ENCODE data around the gene LRRC15. TPM values are rescaled to one million over a fixed set of nuclear protein-coding genes. Genes with fewer than 3 reads are reported as not detected.

LRRC15 gene
- total RNA-seq, 1 donor: 3.6 TPM

DNA sequence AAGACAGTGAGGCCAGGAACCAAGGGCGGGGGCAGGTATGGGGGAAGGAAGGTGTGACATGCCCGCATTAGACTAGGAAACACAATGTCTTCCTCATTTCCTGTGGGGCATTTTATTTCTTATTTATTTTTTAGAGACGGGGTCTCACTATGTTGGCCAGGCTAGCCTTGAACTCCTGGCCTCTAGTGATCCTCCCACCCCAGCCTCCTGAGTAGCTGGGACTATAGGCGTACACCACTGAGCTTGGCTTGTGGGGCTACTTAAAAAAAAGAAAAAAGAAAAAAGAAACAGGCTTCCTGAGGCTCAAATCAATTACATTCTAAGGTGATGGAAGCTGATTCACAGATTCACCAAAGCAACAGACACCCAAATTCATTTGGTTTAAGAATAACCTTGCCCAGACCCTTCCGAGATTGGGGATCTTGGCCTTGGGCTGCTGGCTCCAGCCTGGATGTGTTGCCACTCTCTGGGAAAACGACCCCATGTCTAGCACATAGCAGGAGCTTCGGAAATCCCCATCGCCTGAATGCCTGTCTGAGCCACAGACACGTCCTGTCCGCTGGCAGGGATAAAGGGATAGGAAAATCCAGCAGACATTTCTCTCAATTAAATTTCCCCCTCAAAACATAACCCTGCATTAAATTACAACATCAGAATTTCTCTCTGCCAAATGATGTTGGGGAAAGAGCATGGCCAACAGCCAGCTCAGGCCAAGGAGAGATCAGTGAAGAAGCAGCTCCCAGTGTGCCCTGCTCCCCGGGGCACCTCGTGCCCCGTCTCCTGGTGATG is 31.4 kb downstream of the LRRC15 start:
- Histone ChIP-seq H3K4me3 (ENCODE audit: insufficient read depth, low read length) (no peak overlapping the region), H3K27me3 (ENCODE audit: insufficient read depth, low read length) (peaks cover 2% of the 10 kb centered on the region), H2AFZ (ENCODE audit: low read length) (peak overlapping the region; percentile 3), H4K20me1 (ENCODE audit: insufficient read depth, low read length) (no peaks in the 10 kb centered on the region), H3K9me3 (ENCODE audit: low read depth, low read length) (no peaks in the 10 kb centered on the region), H3K4me1 (ENCODE audit: insufficient read depth, low read length) (peaks cover 11% of the 10 kb centered on the region), H3K79me2 (ENCODE audit: insufficient read depth, low read length) (no peaks in the 10 kb centered on the region), H3K36me3 (ENCODE audit: insufficient read depth, low read length) (no peaks in the 10 kb centered on the region), H3K27ac (ENCODE audit: low read depth, low read length) (no peak overlapping the region), H3K4me2 (ENCODE audit: insufficient read depth, low read length) (no peak overlapping the region)
- peak; percentile 90 for DNase-seq (ENCODE audit: insufficient read length, low spot score, missing footprints)
- TF ChIP-seq, protein P1, sequence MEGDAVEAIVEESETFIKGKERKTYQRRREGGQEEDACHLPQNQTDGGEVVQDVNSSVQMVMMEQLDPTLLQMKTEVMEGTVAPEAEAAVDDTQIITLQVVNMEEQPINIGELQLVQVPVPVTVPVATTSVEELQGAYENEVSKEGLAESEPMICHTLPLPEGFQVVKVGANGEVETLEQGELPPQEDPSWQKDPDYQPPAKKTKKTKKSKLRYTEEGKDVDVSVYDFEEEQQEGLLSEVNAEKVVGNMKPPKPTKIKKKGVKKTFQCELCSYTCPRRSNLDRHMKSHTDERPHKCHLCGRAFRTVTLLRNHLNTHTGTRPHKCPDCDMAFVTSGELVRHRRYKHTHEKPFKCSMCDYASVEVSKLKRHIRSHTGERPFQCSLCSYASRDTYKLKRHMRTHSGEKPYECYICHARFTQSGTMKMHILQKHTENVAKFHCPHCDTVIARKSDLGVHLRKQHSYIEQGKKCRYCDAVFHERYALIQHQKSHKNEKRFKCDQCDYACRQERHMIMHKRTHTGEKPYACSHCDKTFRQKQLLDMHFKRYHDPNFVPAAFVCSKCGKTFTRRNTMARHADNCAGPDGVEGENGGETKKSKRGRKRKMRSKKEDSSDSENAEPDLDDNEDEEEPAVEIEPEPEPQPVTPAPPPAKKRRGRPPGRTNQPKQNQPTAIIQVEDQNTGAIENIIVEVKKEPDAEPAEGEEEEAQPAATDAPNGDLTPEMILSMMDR (IDR thresholded peaks at IDR 0.05; ENCODE audit: extremely low read depth, low read depth, low read length): no peak

DNA sequence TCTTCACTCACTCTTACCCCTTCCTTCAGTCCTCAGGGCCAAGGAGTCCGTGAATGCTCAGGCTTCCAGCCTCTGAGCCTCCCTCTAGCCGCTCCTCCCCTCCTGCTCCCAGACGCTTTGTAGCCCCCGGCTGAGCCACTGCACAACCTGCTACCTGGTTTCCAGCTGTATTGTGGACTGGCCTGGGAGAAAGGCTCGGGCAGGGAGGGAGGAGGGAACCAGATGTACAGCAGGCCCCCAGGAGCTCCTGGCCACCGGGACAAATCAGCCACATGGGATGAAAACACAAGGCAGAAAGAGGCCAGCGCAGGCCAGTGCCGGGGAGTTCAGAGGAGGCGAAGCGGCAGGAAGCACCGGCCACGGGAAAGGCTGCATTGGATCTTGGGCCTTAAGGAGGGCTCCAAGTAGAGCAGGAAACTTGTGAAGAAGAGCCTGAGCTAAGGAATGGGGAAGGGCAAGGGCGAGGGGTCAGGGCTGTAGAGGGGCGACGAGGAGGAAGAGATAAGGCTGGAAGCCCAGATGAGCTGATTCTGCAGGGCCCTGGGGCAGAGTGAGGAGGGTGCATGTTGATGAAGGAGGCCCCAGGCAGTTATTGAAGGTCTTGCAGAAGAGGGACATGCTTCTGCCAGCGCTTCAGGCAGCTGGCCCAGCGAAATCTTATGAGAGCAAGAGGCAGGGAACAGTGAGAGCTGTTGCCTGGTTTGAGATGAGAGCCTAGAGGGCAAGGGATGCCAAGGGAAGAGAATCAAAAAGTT is 32.8 kb downstream of the LRRC15 start:
- Histone ChIP-seq H3K27ac (ENCODE audit: low read depth, low read length) (no peak overlapping the region), H3K9me3 (ENCODE audit: low read depth, low read length) (no peaks in the 10 kb centered on the region), H3K4me1 (ENCODE audit: insufficient read depth, low read length) (peaks cover 14% of the 10 kb centered on the region), H2AFZ (ENCODE audit: low read length) (no peak overlapping the region), H3K4me2 (ENCODE audit: insufficient read depth, low read length) (no peak overlapping the region), H4K20me1 (ENCODE audit: insufficient read depth, low read length) (no peaks in the 10 kb centered on the region), H3K27me3 (ENCODE audit: insufficient read depth, low read length) (no peaks in the 10 kb centered on the region), H3K4me3 (ENCODE audit: insufficient read depth, low read length) (no peak overlapping the region), H3K79me2 (ENCODE audit: insufficient read depth, low read length) (no peaks in the 10 kb centered on the region), H3K36me3 (ENCODE audit: insufficient read depth, low read length) (no peaks in the 10 kb centered on the region)
- DNase-seq (ENCODE audit: insufficient read length, low spot score, missing footprints): no peak
- TF ChIP-seq, protein P1 (IDR thresholded peaks at IDR 0.05; ENCODE audit: extremely low read depth, low read depth, low read length): no peak

DNA sequence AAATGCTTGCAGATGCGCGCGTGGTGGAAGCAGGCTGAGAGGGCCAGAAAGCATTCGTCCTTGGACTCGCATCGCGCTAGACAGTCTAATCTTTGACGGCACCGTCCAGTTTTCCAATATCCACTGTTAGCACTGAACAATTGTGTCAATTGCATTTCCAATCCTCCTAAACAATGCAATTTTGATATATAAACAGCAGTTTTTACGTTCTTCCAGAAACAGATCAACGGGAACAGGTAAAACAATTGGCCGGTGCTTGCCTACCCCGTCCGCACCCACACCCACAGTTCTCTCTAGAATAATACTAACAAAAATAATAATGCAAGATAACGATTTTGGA is 35.6 kb downstream of the LRRC15 start:
- H4K20me1 ChIP-seq (ENCODE audit: insufficient read depth, low read length): no peaks in the 10 kb centered on the region
- TF ChIP-seq, protein P1 (IDR thresholded peaks at IDR 0.05; ENCODE audit: extremely low read depth, low read depth, low read length): no peak
- DNase-seq (ENCODE audit: insufficient read length, low spot score, missing footprints): no peak
- peaks cover 26% of the 10 kb centered on the region for H3K4me1 ChIP-seq (ENCODE audit: insufficient read depth, low read length)
- peak overlapping the region; percentile 85 for H3K4me2 ChIP-seq (ENCODE audit: insufficient read depth, low read length)
- peak overlapping the region; percentile 75 for H3K4me3 ChIP-seq (ENCODE audit: insufficient read depth, low read length)
- no peaks in the 10 kb centered on the region for H3K36me3 ChIP-seq (ENCODE audit: insufficient read depth, low read length)
- no peaks in the 10 kb centered on the region for H3K79me2 ChIP-seq (ENCODE audit: insufficient read depth, low read length)
- no peak overlapping the region for H2AFZ ChIP-seq (ENCODE audit: low read length)
- H3K27ac ChIP-seq (ENCODE audit: low read depth, low read length): no peak overlapping the region
- H3K27me3 ChIP-seq (ENCODE audit: insufficient read depth, low read length): no peaks in the 10 kb centered on the region
- H3K9me3 ChIP-seq (ENCODE audit: low read depth, low read length): no peaks in the 10 kb centered on the region
